C4-2B (cell line): Measurements from ENCODE around the gene MYO7B.
"Not testable (repeated sequence)": the region's sequence is repeated elsewhere in the genome, so short reads cannot be mapped to it uniquely, and the experiment has no call there.

Experiments used
- H3K27ac ChIP-seq: fragments of 450-650 bp; 2 replicates; pipeline ENCODE4 v1.5.1; 2017
- CTCF ChIP-seq: fragments of 450-650 bp; conservative IDR thresholded peaks from 2 replicates; pipeline ENCODE4 v1.5.1; 2017; ENCODE audit warnings: mild to moderate bottlenecking
- ZFX ChIP-seq: fragments of 450-650 bp; IDR thresholded peaks from 2 replicates; pipeline ENCODE4 v1.6.1; 2017

The MYO7B gene

GRCh38 chr2:127514485-127514884 lies 21.0 kb upstream of the MYO7B start:
- TF ChIP-seq ZFX (no peak), CTCF (no peak)
- no peak overlapping the region for H3K27ac ChIP-seq

DNA sequence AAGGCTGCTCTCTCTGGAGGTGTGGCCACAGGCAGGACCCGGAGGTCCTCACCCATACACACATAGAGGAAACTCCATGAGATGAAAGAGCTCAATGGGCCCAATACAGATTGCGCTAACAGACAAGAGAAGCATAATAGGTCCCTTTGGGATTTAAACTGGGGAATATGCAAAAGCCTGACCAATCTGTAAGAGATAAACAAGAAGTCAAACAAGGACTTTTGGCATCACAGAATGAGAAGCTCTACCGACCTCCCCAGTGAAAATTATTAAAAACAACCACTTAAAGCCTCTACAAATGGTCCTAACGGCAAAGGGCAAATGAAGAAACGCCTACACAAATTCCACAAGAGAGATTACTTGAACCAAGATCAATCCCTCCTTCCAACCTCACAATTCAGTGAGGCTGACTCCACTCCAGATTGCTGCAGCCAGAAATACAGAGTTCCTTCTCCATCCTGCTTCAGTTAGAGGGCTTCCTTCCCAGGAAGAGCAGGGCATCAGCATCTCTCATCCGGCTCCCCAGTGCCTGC lies 20.0 kb upstream of the MYO7B start:
- H3K27ac ChIP-seq, result no peak overlapping the region
- no peak for TF ChIP-seq CTCF

DNA sequence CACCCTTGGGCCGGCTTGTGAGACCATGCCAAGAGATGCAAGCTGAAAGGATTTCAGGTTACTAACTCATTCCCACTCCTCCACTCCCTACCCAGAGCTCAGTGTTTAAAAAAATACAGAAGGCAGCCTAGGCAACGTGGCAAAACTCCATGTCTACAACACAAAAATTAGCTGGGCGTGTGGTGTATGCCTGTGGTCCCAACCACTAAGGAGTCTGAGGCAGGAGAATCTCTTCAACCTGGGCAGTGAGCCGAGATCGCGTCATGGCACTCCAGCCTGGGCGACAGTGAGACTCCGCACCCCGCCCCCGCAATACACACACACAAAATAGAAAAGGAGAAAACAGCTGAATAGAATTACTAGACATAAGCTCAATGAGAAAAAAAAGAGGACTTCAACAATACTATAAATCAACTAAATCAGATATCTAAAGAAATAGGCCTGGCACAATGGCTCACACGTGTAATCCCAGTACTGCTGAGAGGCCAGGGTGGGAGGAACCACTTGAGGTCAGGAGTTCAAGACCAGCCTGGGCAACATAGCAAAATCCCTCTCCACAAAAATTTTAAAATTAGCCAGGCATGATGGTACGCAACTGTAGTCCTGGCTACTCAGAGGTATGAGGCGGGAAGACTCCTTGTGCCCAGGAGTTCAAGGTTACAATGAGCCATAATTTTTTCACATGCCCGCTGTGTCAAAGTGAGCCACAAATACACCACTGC lies 19.3 kb upstream of the MYO7B start:
- TF ChIP-seq ZFX, result no peak
- TF ChIP-seq CTCF, result no peak
- H3K27ac ChIP-seq, result no peak overlapping the region

GRCh38 chr2:127517465-127517864 lies 18.0 kb upstream of the MYO7B start:
- TF ChIP-seq CTCF, result no peak
- no peak for TF ChIP-seq ZFX
- no peak overlapping the region for H3K27ac ChIP-seq

GRCh38 chr2:127520424-127520823 lies 15.1 kb upstream of the MYO7B start:
- no peak overlapping the region for H3K27ac ChIP-seq
- TF ChIP-seq CTCF (no peak), ZFX (no peak)

DNA sequence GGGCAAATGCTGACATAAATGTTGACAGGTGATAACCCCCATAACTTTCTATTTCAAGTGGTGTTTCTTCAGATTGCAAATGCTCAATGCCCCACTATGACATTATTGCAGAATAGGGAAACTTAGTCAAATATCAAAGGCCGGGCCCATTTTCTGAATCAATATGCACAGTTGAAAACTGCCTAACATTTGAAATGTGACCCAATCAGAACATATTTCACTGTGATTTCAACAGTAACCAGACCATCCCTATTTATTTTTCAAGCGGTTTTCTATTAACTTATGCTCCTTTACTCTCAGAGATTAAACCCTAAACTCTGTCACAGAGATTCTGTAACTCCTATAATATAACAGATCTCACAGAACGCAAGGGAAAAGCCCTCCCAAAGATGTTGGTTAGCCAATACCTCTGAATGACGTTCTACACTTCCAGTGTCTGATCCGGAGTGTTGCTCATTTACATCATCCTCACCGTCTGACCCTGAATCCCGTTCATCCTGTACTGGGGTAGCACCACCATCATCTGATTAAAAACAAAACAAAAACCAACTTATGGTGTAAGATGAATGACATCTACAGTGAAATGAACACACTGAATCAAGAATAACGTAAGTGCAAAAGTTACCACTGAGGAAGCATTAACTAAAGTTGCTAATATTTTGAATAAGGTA lies 12.1 kb upstream of the MYO7B start:
- TF ChIP-seq CTCF (no peak), ZFX (no peak)
- H3K27ac ChIP-seq, result no peak overlapping the region

- not testable (repeated sequence) for H3K27ac ChIP-seq
Measured at GRCh38 chr2:127524198-127524834, 11.2 kb upstream of the MYO7B start.
